Neural progenitor cell (in vitro differentiated cells): Measurements from ENCODE around the gene BCLAF1. TPM values are rescaled to one million over a fixed set of nuclear protein-coding genes. Genes with fewer than 3 reads are reported as not detected.

Experiments
- DNase-seq: peaks from one replicate; pipeline ENCODE4 v3.0.0-alpha.2; 2016; ENCODE audit warnings: low spot score
- H2AFZ ChIP-seq: fragments of 200-600 bp; sonication (generic); replicated peaks from 2 replicates; pipeline ENCODE4 v1.6.1; 2016; ENCODE audit warnings: antibody characterized with exemption
- H3F3A ChIP-seq: fragments of 200-600 bp; sonication (generic); 2 replicates; pipeline ENCODE4 v1.6.1; 2016; ENCODE audit warnings: antibody characterized with exemption, low read depth
- H3K27ac ChIP-seq: fragments of 200-600 bp; sonication (generic); 2 replicates; pipeline ENCODE4 v1.5.1; 2016; ENCODE audit warnings: mild to moderate bottlenecking
- H3K27me3 ChIP-seq: fragments of 200-600 bp; sonication (generic); 2 replicates; pipeline ENCODE4 v1.6.1; 2016; ENCODE audit warnings: mild to moderate bottlenecking, moderate library complexity
- H3K36me3 ChIP-seq: fragments of 200-600 bp; sonication (generic); 2 replicates; pipeline ENCODE4 v1.5.1; 2016
- H3K4me1 ChIP-seq: fragments of 200-600 bp; sonication (generic); 2 replicates; pipeline ENCODE4 v1.6.1; 2016; ENCODE audit warnings: mixed run types
- H3K4me2 ChIP-seq: fragments of 200-600 bp; sonication (generic); 2 replicates; pipeline ENCODE4 v1.6.1; 2016
- H3K4me3 ChIP-seq: fragments of 200-600 bp; sonication (generic); 2 replicates; pipeline ENCODE4 v1.5.1; 2016
- H3K79me2 ChIP-seq: fragments of 200-600 bp; sonication (generic); 2 replicates; pipeline ENCODE4 v1.6.1; 2016; ENCODE audit warnings: low read depth
- H3K9ac ChIP-seq: fragments of 200-600 bp; sonication (generic); 2 replicates; pipeline ENCODE4 v1.6.1; 2016
- H3K9me3 ChIP-seq: fragments of 200-600 bp; sonication (generic); 2 replicates; pipeline ENCODE4 v1.5.1; 2016; ENCODE audit warnings: low read depth
- H4K20me1 ChIP-seq: fragments of 200-600 bp; sonication (generic); 2 replicates; pipeline ENCODE4 v1.6.1; 2016; ENCODE audit warnings: low read depth
- H3K27ac Mint-ChIP-seq: 3 replicates; pipeline ENCODE4 v1.8.0; 2021; ENCODE audit warnings: mixed read lengths
- H3K27me3 Mint-ChIP-seq: 2 replicates; pipeline ENCODE4 v1.8.0; 2022; ENCODE audit warnings: low read depth, mild to moderate bottlenecking, inconsistent platforms, moderate library complexity, mixed read lengths; ENCODE audit not compliant: insufficient read depth
- H3K36me3 Mint-ChIP-seq: 3 replicates; pipeline ENCODE4 v1.8.0; 2021; ENCODE audit warnings: mixed read lengths
- H3K4me1 Mint-ChIP-seq: 3 replicates; pipeline ENCODE4 v1.8.0; 2021; ENCODE audit warnings: mixed read lengths
- H3K4me3 Mint-ChIP-seq: 3 replicates; pipeline ENCODE4 v1.8.0; 2021; ENCODE audit warnings: mild to moderate bottlenecking, moderate library complexity, mixed read lengths
- H3K9me3 Mint-ChIP-seq: 3 replicates; pipeline ENCODE4 v1.8.0; 2020; ENCODE audit warnings: mixed read lengths
- CTCF ChIP-seq: fragments of 200-600 bp; sonication (generic); IDR thresholded peaks from 2 replicates; pipeline ENCODE4 v1.5.1; 2017; ENCODE audit warnings: antibody characterized with exemption, mild to moderate bottlenecking
- EZH2 ChIP-seq: fragments of 200-600 bp; sonication (generic); IDR thresholded peaks from 2 replicates; pipeline ENCODE4 v1.6.1; 2017; ENCODE audit warnings: antibody characterized with exemption, mild to moderate bottlenecking, moderate library complexity
- EZH2phosphoT487 ChIP-seq: fragments of 200-600 bp; sonication (generic); IDR thresholded peaks from 2 replicates; pipeline ENCODE4 v1.6.1; 2017; ENCODE audit warnings: antibody characterized with exemption
- total RNA-seq: library from RNA; depleted of rRNA; stranded (reverse); fragments of >200 nt; gene quantifications from 2 replicates; pipeline ENCODE4 v1.2.3, GENCODE V29; 2015; ENCODE audit warnings: low replicate concordance

Gene BCLAF1
- total RNA-seq, 1 donor from 2014 or later, result 190 TPM

GRCh38 chr6:136323431-136324112 lies 33.9 kb upstream of the BCLAF1 start:
- no peak overlapping the region for H2AFZ ChIP-seq
- no peaks in the 10 kb centered on the region for H3K79me2 ChIP-seq
- Mint-ChIP-seq H3K27ac (peak overlapping the region; percentile 98), H3K9me3 (no peaks in the 10 kb centered on the region), H3K4me1 (peaks cover 14% of the 10 kb centered on the region), H3K27me3 (peaks cover 9% of the 10 kb centered on the region), H3K36me3 (no peaks in the 10 kb centered on the region), H3K4me3 (peak overlapping the region; percentile 69)
- DNase-seq, result peak; percentile 52
- no peak overlapping the region for H3K27ac ChIP-seq
- H3K9me3 ChIP-seq, result no peaks in the 10 kb centered on the region
- no peak overlapping the region for H3K4me3 ChIP-seq
- no peaks in the 10 kb centered on the region for H4K20me1 ChIP-seq
- H3K4me1 ChIP-seq, result peaks cover 21% of the 10 kb centered on the region
- no peaks in the 10 kb centered on the region for H3K36me3 ChIP-seq
- H3K9ac ChIP-seq, result no peak overlapping the region
- H3K4me2 ChIP-seq, result no peak overlapping the region
- H3F3A ChIP-seq, result no peaks in the 10 kb centered on the region
- H3K27me3 ChIP-seq, result no peaks in the 10 kb centered on the region
- TF ChIP-seq CTCF (no peak), EZH2phosphoT487 (no peak), EZH2 (no peak)

GRCh38 chr6:136319732-136320131 lies 30.1 kb upstream of the BCLAF1 start:
- H3K27ac ChIP-seq, result no peak overlapping the region
- H3F3A ChIP-seq, result no peaks in the 10 kb centered on the region
- H3K36me3 ChIP-seq, result no peaks in the 10 kb centered on the region
- Mint-ChIP-seq H3K4me1 (peaks cover 14% of the 10 kb centered on the region), H3K36me3 (no peaks in the 10 kb centered on the region), H3K27ac (no peak overlapping the region), H3K4me3 (no peak overlapping the region), H3K9me3 (no peaks in the 10 kb centered on the region), H3K27me3 (peaks cover 9% of the 10 kb centered on the region)
- H3K9ac ChIP-seq, result no peak overlapping the region
- H4K20me1 ChIP-seq, result no peaks in the 10 kb centered on the region
- H2AFZ ChIP-seq, result no peak overlapping the region
- H3K4me1 ChIP-seq, result peaks cover 6% of the 10 kb centered on the region
- no peak for TF ChIP-seq EZH2
- TF ChIP-seq CTCF, result no peak
- TF ChIP-seq EZH2phosphoT487, result no peak
- no peak overlapping the region for H3K4me3 ChIP-seq
- DNase-seq, result no peak
- no peak overlapping the region for H3K4me2 ChIP-seq
- H3K9me3 ChIP-seq, result no peaks in the 10 kb centered on the region
- no peaks in the 10 kb centered on the region for H3K27me3 ChIP-seq
- H3K79me2 ChIP-seq, result no peaks in the 10 kb centered on the region

DNA sequence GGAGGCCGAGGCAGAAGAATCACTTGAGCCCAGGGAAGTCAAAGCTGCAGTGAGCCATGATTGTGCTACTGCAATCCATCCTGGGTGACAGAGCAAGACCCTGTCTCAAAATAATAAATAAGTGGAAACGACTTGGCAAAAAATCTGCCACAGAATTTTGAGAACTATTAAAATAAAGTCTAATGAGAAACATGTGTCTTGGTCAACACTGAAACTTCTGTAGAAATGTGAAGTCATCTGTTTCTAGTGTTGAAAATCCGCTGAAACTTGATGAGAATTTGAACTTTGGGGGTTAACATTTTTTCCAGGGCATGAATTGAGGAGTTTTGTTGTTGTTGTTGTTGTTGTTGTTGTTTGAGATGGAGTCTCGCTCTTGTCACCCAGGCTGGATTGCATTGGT lies 29.0 kb upstream of the BCLAF1 start:
- H2AFZ ChIP-seq, result no peak overlapping the region
- no peaks in the 10 kb centered on the region for H3K79me2 ChIP-seq
- H3K27me3 ChIP-seq, result no peaks in the 10 kb centered on the region
- H3K9ac ChIP-seq, result no peak overlapping the region
- H3K36me3 Mint-ChIP-seq, result no peaks in the 10 kb centered on the region
- no peak overlapping the region for H3K4me3 Mint-ChIP-seq
- H3K27me3 Mint-ChIP-seq, result peaks cover 9% of the 10 kb centered on the region
- H3K4me2 ChIP-seq, result no peak overlapping the region
- H4K20me1 ChIP-seq, result no peaks in the 10 kb centered on the region
- H3K27ac Mint-ChIP-seq, result no peak overlapping the region
- no peak overlapping the region for H3K27ac ChIP-seq
- TF ChIP-seq CTCF (no peak), EZH2 (no peak), EZH2phosphoT487 (no peak)
- H3K4me1 Mint-ChIP-seq, result peaks cover 11% of the 10 kb centered on the region
- no peaks in the 10 kb centered on the region for H3K9me3 ChIP-seq
- H3K36me3 ChIP-seq, result no peaks in the 10 kb centered on the region
- H3F3A ChIP-seq, result no peaks in the 10 kb centered on the region
- H3K4me3 ChIP-seq, result no peak overlapping the region
- no peak for DNase-seq
- H3K4me1 ChIP-seq, result peaks cover 1% of the 10 kb centered on the region
- H3K9me3 Mint-ChIP-seq, result no peaks in the 10 kb centered on the region
